GM12878 (cell line): ENCODE results near the gene ACACA. TPM values are rescaled to one million over a fixed set of nuclear protein-coding genes. Genes with fewer than 3 reads are reported as not detected.

Experiments
- ATF3 ChIP-seq: IDR thresholded peaks from 2 replicates; pipeline ENCODE4 v1.6.1; 2011; ENCODE audit warnings: low read depth, mild to moderate bottlenecking, low read length, moderate library complexity, borderline replicate concordance; ENCODE audit errors: extremely low read depth
- CEBPZ ChIP-seq: fragments of 150-350 bp; IDR thresholded peaks from 2 replicates; pipeline ENCODE4 v1.6.1; 2016; ENCODE audit warnings: low read depth, low read length
- JUND ChIP-seq: IDR thresholded peaks from 2 replicates; pipeline ENCODE4 v1.6.1; 2012; ENCODE audit warnings: low read depth, mild to moderate bottlenecking, low read length, improper control_type of control experiment, moderate library complexity
- KDM1A ChIP-seq: fragments of 200-600 bp; sonication (generic); IDR thresholded peaks from 2 replicates; pipeline ENCODE4 v1.6.1; 2016; ENCODE audit warnings: borderline replicate concordance
- MEF2B ChIP-seq: fragments of 450-650 bp; IDR thresholded peaks from 2 replicates; pipeline ENCODE4 v1.6.1; 2018; ENCODE audit warnings: mild to moderate bottlenecking, moderate library complexity; ENCODE audit not compliant: partially characterized antibody, poor library complexity, severe bottlenecking
- MTA2 ChIP-seq: fragments of 450-650 bp; IDR thresholded peaks from 2 replicates; pipeline ENCODE4 v1.6.1; 2016; ENCODE audit warnings: low read depth, mild to moderate bottlenecking, moderate library complexity
- NFYA ChIP-seq: IDR thresholded peaks from 2 replicates; pipeline ENCODE4 v1.6.1; 2011; ENCODE audit warnings: low read depth, mild to moderate bottlenecking, low read length, improper control_type of control experiment, borderline replicate concordance
- RAD51 ChIP-seq: fragments of 450-650 bp; IDR thresholded peaks from 2 replicates; pipeline ENCODE4 v1.6.1; 2016; ENCODE audit warnings: moderate library complexity, mild to moderate bottlenecking, inconsistent platforms
- REST ChIP-seq: IDR thresholded peaks from 2 replicates; pipeline ENCODE4 v1.6.1; 2012; ENCODE audit warnings: mild to moderate bottlenecking, low read depth, low read length
- SMAD5 ChIP-seq: IDR thresholded peaks from 2 replicates; pipeline ENCODE4 v1.6.1; 2016; ENCODE audit warnings: antibody characterized with exemption, low read depth
- SP1 ChIP-seq: IDR thresholded peaks from one replicate; pipeline ENCODE4 v1.6.1; 2011; ENCODE audit warnings: low read depth, low read length
- TCF3 ChIP-seq: IDR thresholded peaks from 2 replicates; pipeline ENCODE4 v1.6.1; 2012; ENCODE audit warnings: low read depth, mild to moderate bottlenecking, low read length, borderline replicate concordance; ENCODE audit not compliant: insufficient read depth
- YY1 ChIP-seq: IDR thresholded peaks from 2 replicates; pipeline ENCODE4 v1.6.1; 2011; ENCODE audit warnings: low read depth, mild to moderate bottlenecking, low read length
- ZNF687 ChIP-seq: fragments of 450-650 bp; IDR thresholded peaks from 2 replicates; pipeline ENCODE4 v1.6.1; 2017; ENCODE audit warnings: mild to moderate bottlenecking, moderate library complexity
- ZSCAN29 ChIP-seq: fragments of 450-650 bp; IDR thresholded peaks from 2 replicates; pipeline ENCODE4 v1.6.1; 2017; ENCODE audit warnings: mild to moderate bottlenecking, moderate library complexity
- polyA plus RNA-seq, 11 experiments: library from polyadenylated mRNA; depleted of rRNA in 4 of 11; unstranded in 6 of 11; stranded (reverse) in 5 of 11; fragments of >200 nt; fragmentation: Nextera tagmentation in 4 of 11; fragmentation: Illumina TruSeq in 1 of 11; extraction: Ambion mirVana in 4 of 11; extraction: Trizol in 1 of 11; gene quantifications; 1 replicate in 1 of 11; 2 replicates in 10 of 11; pipeline versions ENCODE4 v1.2.1 to v1.2.3, GENCODE V29; 2011 to 2016; ENCODE audit warnings: inconsistent platforms in 2 of 11, missing spikeins in 2 of 11, low read depth in 1 of 11
- total RNA-seq, 4 experiments: library from RNA; depleted of rRNA in 3 of 4; stranded (reverse); fragments of >200 nt in 3 of 4; fragmentation: Illumina TruSeq in 1 of 4; extraction: Trizol in 1 of 4; gene quantifications; 2 replicates each; pipeline versions ENCODE4 v1.2.1 to v1.2.3, GENCODE V29; 2013 to 2021

ACACA gene
- total and polyA plus RNA-seq, 10 of the 15 experiments (the other 5 are each of a cell fraction or from before 2014, with no cell fraction given): 12.9 to 74.2 (median 32.0) TPM

- TF ChIP-seq ZNF687 (0 out of 2 replicates have a peak, but pooled peaks have one; percentile 22), RAD51 (no peak), YY1 (no peak), CEBPZ (no peak), ATF3 (no peak), NFYA (no peak), KDM1A (no peak), JUND (0 out of 2 replicates have a peak, but pooled peaks have one; percentile 11), MTA2 (peak; percentile 97), TCF3 (no peak), ZSCAN29 (no peak), MEF2B (peak; percentile 93), SMAD5 (no peak), REST (no peak), SP1 (peak; percentile 43)
These were observed 39.4 kb upstream of the ACACA start (continued) for GRCh38 chr17:37446027-37446426.
